ENCODE results near the gene GK2.

DNA sequence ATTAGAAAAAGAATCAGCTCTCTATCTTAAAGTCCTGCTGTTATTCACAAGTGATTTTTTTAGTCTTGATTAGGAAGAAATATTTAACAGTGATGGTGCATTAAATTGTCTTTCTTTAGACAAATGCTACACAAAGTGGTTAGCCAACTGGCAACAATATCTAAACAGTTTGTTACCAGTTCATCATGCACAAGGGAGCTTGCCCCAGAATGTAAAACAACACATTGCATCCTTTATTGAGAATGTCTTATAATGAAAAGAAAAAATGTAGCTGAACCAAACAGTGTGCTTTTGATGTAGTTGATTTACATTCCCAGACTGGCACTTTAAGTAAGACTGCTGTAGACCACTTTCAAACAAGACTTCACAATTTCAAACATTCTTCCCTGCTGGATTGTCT is 48.0 kb downstream of the GK2 start:
- no peak for TF ChIP-seq POLR2AphosphoS5 (IDR thresholded peaks at IDR 0.05; ENCODE audit: low read depth, low read length)
- no peak for TF ChIP-seq POLR2A (IDR thresholded peaks at IDR 0.05; ENCODE audit: low read depth, low read length)
- TF ChIP-seq TAF1 (IDR thresholded peaks at IDR 0.05; ENCODE audit: low read depth, low read length): no peak
- TF ChIP-seq SPI1 (IDR thresholded peaks at IDR 0.05; ENCODE audit: low read depth, low read length): no peak
- no peak for TF ChIP-seq POU2F2 (IDR thresholded peaks at IDR 0.05; ENCODE audit: low read depth, low read length)
- TF ChIP-seq PAX5 (IDR thresholded peaks at IDR 0.05; ENCODE audit: insufficient read depth, low read length, severe bottlenecking): no peak

Data from GM12891 (cell line).